K562 (cell line): ENCODE data around the gene RAE1. TPM values are rescaled to one million over a fixed set of nuclear protein-coding genes. Genes with fewer than 3 reads are reported as not detected.
A peak's percentile ranks its signal among the peaks of the same experiment; 100 is the strongest.

Experiments used
- DLX4 ChIP-seq: fragments of 250-450 bp; sonication (Bioruptor Pico); IDR thresholded peaks from 2 replicates; pipeline ENCODE4 v1.6.1; 2021; ENCODE audit warnings: mild to moderate bottlenecking
- KDM4B ChIP-seq, 2 experiments: fragments of 450-650 bp in 1 of 2; sonication (generic) in 1 of 2; IDR thresholded peaks; 2 replicates each; pipeline ENCODE4 v1.6.1; 2016 to 2017; ENCODE audit warnings: borderline replicate concordance in 2 of 2, antibody characterized with exemption in 1 of 2, low read depth in 1 of 2, mild to moderate bottlenecking in 1 of 2
- L3MBTL2 ChIP-seq: fragments of 450-650 bp; IDR thresholded peaks from 2 replicates; pipeline ENCODE4 v1.6.1; 2016; ENCODE audit warnings: mild to moderate bottlenecking, moderate library complexity
- MGA ChIP-seq: fragments of 450-650 bp; IDR thresholded peaks from 2 replicates; pipeline ENCODE4 v1.6.1; 2016; ENCODE audit warnings: mild to moderate bottlenecking, moderate library complexity
- MTA2 ChIP-seq: fragments of 450-650 bp; IDR thresholded peaks from 2 replicates; pipeline ENCODE4 v1.6.1; 2016; ENCODE audit warnings: low read depth
- MXI1 ChIP-seq: IDR thresholded peaks from 2 replicates; pipeline ENCODE4 v1.6.1; 2011; ENCODE audit warnings: low read depth, mild to moderate bottlenecking, improper control_type of control experiment, low read length
- OTX1 ChIP-seq: fragments of 450-650 bp; formaldehyde crosslinking; IDR thresholded peaks from 2 replicates; pipeline ENCODE4 v1.4.0; 2022; ENCODE audit warnings: mild to moderate bottlenecking
- POLR2G ChIP-seq: fragments of 200-400 bp; formaldehyde crosslinking; IDR thresholded peaks from 2 replicates; pipeline ENCODE4 v1.6.1; 2017; ENCODE audit warnings: low read depth, mild to moderate bottlenecking, antibody characterized with exemption, low read length, moderate library complexity
- RAD21 ChIP-seq, 2 experiments: fragments of 250-450 bp in 1 of 2; fragments of 450-650 bp in 1 of 2; sonication (Bioruptor Pico) in 1 of 2; formaldehyde crosslinking in 1 of 2; IDR thresholded peaks in 1 of 2; conservative IDR thresholded peaks in 1 of 2; 2 replicates each; pipeline versions ENCODE4 v1.4.0 to v1.8.0; 2020 to 2022; ENCODE audit warnings: mild to moderate bottlenecking in 2 of 2, moderate library complexity in 1 of 2
- TFAP4 ChIP-seq: sonication (generic); formaldehyde crosslinking; IDR thresholded peaks from 2 replicates; pipeline ENCODE4 v1.8.0; 2022; ENCODE audit warnings: missing genetic modification reagents, mild to moderate bottlenecking, moderate library complexity, borderline replicate concordance
- ZC3H4 ChIP-seq: sonication (generic); formaldehyde crosslinking; IDR thresholded peaks from 2 replicates; pipeline ENCODE4 v1.9.0; 2021; ENCODE audit warnings: missing genetic modification reagents, borderline replicate concordance
- ZNF212 ChIP-seq: fragments of 450-650 bp; formaldehyde crosslinking; IDR thresholded peaks from 2 replicates; pipeline ENCODE4 v1.4.0; 2020; ENCODE audit warnings: mild to moderate bottlenecking
- polyA plus RNA-seq, 8 experiments: library from polyadenylated mRNA; depleted of rRNA in 4 of 8; stranded (reverse) in 5 of 8; unstranded in 3 of 8; fragments of >200 nt; fragmentation: Nextera tagmentation in 2 of 8; fragmentation: Illumina TruSeq in 1 of 8; extraction: Ambion mirVana in 2 of 8; extraction: Trizol in 1 of 8; gene quantifications; 2 replicates each; pipeline versions ENCODE4 v1.2.1 to v1.2.3, GENCODE V29; 2011 to 2014; ENCODE audit warnings: inconsistent platforms in 1 of 8, missing spikeins in 1 of 8
- total RNA-seq, 7 experiments: library from RNA; depleted of rRNA in 6 of 7; stranded (reverse); fragments of >200 nt in 6 of 7; fragmentation: Illumina TruSeq in 2 of 7; extraction: Trizol in 2 of 7; gene quantifications; 2 replicates each; pipeline versions ENCODE4 v1.2.1 to v1.2.3, GENCODE V29; 2011 to 2021; ENCODE audit warnings: low replicate concordance in 1 of 7
- TF ChIP-seq, protein P1 (sequence below), 2 experiments: fragments of 450-650 bp; conservative IDR thresholded peaks; 2 replicates each; pipeline ENCODE4 v1.6.1; 2017; ENCODE audit warnings: mild to moderate bottlenecking in 2 of 2, moderate library complexity in 2 of 2

Gene RAE1
- total and polyA plus RNA-seq, 9 of the 15 experiments (the other 6 are each of a cell fraction or from before 2014, with no cell fraction given): 33.7 to 248 (median 77.7) TPM

- TF ChIP-seq MGA (peak; percentile 98), TFAP4 (peak; percentile 57; the same call in 1 of the 2 replicates), RAD21 (CRISPR knock-in tag; conservative IDR thresholded peaks at IDR 0.05 in 1 of 2, IDR thresholded peaks at IDR 0.05 in 1 of 2) (peak; percentile 65 to 70), KDM4B (IDR thresholded peaks at IDR 0.05; ENCODE audit: borderline replicate concordance in 2 of 2, low read depth in 1 of 2) (no peak), L3MBTL2 (peak; percentile 99), ZNF212 (CRISPR knock-in tag) (no peak), ZC3H4 (CRISPR knock-in tag) (no peak), POLR2G (peak; percentile 46), OTX1 (no peak), DLX4 (no peak), MTA2 (no peak), MXI1 (no peak)
- TF ChIP-seq, protein P1, sequence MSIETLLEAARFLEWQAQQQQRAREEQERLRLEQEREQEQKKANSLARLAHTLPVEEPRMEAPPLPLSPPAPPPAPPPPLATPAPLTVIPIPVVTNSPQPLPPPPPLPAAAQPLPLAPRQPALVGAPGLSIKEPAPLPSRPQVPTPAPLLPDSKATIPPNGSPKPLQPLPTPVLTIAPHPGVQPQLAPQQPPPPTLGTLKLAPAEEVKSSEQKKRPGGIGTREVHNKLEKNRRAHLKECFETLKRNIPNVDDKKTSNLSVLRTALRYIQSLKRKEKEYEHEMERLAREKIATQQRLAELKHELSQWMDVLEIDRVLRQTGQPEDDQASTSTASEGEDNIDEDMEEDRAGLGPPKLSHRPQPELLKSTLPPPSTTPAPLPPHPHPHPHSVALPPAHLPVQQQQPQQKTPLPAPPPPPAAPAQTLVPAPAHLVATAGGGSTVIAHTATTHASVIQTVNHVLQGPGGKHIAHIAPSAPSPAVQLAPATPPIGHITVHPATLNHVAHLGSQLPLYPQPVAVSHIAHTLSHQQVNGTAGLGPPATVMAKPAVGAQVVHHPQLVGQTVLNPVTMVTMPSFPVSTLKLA (conservative IDR thresholded peaks at IDR 0.05): peak in 1 of 2 experiments; percentile 55; a peak in 2 of 4 replicates
Measured at GRCh38 chr20:57329608-57330221, 21.3 kb upstream of the RAE1 start, which contains the start of gene SPO11 (continued).
